Stomach (tissue), 9 donors: ENCODE data around the gene EIF4EBP3. TPM values are rescaled to one million over a fixed set of nuclear protein-coding genes. Genes with fewer than 3 reads are reported as not detected.

Experiments
- DNase-seq, 2 donors: peaks; one replicate each; pipeline versions ENCODE4 v3.0.0 to v3.0.0-alpha.2; 2013 to 2019
- H3K27ac ChIP-seq, 5 donors: fragments of 200-600 bp in 4 of 5; sonication (generic) in 4 of 5; one replicate each; pipeline ENCODE4 v1.5.1; 2013 to 2019; ENCODE audit warnings: mild to moderate bottlenecking in 1 of 5, moderate library complexity in 1 of 5
- H3K27me3 ChIP-seq, 3 donors: fragments of 200-600 bp; sonication (generic); one replicate each; pipeline ENCODE4 v1.5.1; 2017 to 2019; ENCODE audit warnings: mixed run types in 1 of 3
- H3K36me3 ChIP-seq, 4 donors: fragments of 200-600 bp; sonication (generic); 1 replicate in 3 of 4; 2 replicates in 1 of 4; pipeline ENCODE4 v1.5.1; 2016 to 2019
- H3K4me1 ChIP-seq, 4 donors: fragments of 200-600 bp; sonication (generic); one replicate each; pipeline ENCODE4 v1.5.1; 2016 to 2019
- H3K4me3 ChIP-seq, 4 donors: fragments of 200-600 bp; sonication (generic) in 3 of 4; one replicate each; pipeline ENCODE4 v1.5.1; 2016 to 2019; ENCODE audit warnings: mild to moderate bottlenecking in 1 of 4
- H3K9me3 ChIP-seq, 4 donors: fragments of 200-600 bp; sonication (generic); one replicate each; pipeline ENCODE4 v1.5.1; 2016 to 2019
- EP300 ChIP-seq: sonication (generic); formaldehyde crosslinking; IDR thresholded peaks from one replicate; pipeline ENCODE4 v1.6.1; 2017; ENCODE audit warnings: antibody characterized with exemption
- POLR2A ChIP-seq, 4 donors: fragments of 450-650 bp; IDR thresholded peaks; one replicate each; pipeline ENCODE4 v1.6.1; 2016; ENCODE audit warnings: antibody characterized with exemption in 4 of 4, control low read depth in 2 of 4, mild to moderate bottlenecking in 1 of 4, moderate library complexity in 1 of 4
- POLR2AphosphoS5 ChIP-seq, 3 donors: sonication (generic); formaldehyde crosslinking; IDR thresholded peaks; one replicate each; pipeline ENCODE4 v1.6.1; 2016; ENCODE audit warnings: antibody characterized with exemption in 3 of 3
- WGBS, 5 donors: extraction: QIAGEN DNeasy Blood & Tissue Kit in 3 of 5; methylation state at CpG; one replicate each; pipeline versions ENCODE4 v1.1.5 to v1.1.7; 2013 to 2018; 5-methylcytosine and 5-hydroxymethylcytosine counted together
- intact Hi-C: fragments of 100-400 bp; cut with DNase I; formaldehyde crosslinking; loops from one replicate; pipeline ENCODE4 v1.15.1; 2023; ENCODE audit warnings: low total_unique reads
- polyA plus RNA-seq, 3 donors: library from polyadenylated mRNA; stranded (reverse); fragments of 200-250 nt; gene quantifications; one replicate each; pipeline ENCODE4 v1.2.3, GENCODE V29; 2013
- total RNA-seq, 5 donors: library from RNA; depleted of rRNA; stranded (reverse); fragments of >200 nt; gene quantifications; one replicate each; pipeline versions ENCODE4 v1.1.0 to v1.2.3, GENCODE V29; 2014 to 2016
- TF ChIP-seq, protein P1 (sequence below), 7 experiments: fragments of 450-650 bp in 4 of 7; fragments of 200-600 bp in 3 of 7; sonication (generic) in 3 of 7; IDR thresholded peaks; one replicate each; pipeline ENCODE4 v1.5.1; 2016 to 2019; ENCODE audit warnings: antibody characterized with exemption in 7 of 7, control low read depth in 2 of 7, mild to moderate bottlenecking in 1 of 7
- donor health status: healthy with polysubstance abuse.
- donor health status: Bipolar disorder and iron deficiency.
- donor health status: healthy.

The EIF4EBP3 gene
- total and polyA plus RNA-seq, 8 donors = 2.7 to 90.9 (median 12.2) TPM

GRCh38 chr5:140551872-140552271 is 4.4 kb downstream of the EIF4EBP3 start:
- Histone ChIP-seq H3K4me1 (peaks cover 49 to 93% (median 76%) of the 10 kb centered on the region in 4 donors), H3K27me3 (no peaks in the 10 kb centered on the region), H3K4me3 (no peak overlapping the region), H3K27ac (peak overlapping the region in 4 of 5 donors; percentile 30 to 99 (median 97)), H3K9me3 (no peaks in the 10 kb centered on the region), H3K36me3 (peaks cover 26 to 36% (median 31%) of the 10 kb centered on the region in 4 donors)
- TF ChIP-seq POLR2A (IDR thresholded peaks at IDR 0.05) (no peak), POLR2AphosphoS5 (IDR thresholded peaks at IDR 0.05) (no peak), EP300 (no peak)
- TF ChIP-seq, protein P1, sequence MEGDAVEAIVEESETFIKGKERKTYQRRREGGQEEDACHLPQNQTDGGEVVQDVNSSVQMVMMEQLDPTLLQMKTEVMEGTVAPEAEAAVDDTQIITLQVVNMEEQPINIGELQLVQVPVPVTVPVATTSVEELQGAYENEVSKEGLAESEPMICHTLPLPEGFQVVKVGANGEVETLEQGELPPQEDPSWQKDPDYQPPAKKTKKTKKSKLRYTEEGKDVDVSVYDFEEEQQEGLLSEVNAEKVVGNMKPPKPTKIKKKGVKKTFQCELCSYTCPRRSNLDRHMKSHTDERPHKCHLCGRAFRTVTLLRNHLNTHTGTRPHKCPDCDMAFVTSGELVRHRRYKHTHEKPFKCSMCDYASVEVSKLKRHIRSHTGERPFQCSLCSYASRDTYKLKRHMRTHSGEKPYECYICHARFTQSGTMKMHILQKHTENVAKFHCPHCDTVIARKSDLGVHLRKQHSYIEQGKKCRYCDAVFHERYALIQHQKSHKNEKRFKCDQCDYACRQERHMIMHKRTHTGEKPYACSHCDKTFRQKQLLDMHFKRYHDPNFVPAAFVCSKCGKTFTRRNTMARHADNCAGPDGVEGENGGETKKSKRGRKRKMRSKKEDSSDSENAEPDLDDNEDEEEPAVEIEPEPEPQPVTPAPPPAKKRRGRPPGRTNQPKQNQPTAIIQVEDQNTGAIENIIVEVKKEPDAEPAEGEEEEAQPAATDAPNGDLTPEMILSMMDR (IDR thresholded peaks at IDR 0.05) = no peak
- intact Hi-C loops = no loop called here
- no peak for DNase-seq
- 81 to 89% (median 83%) methylated on average over 4 of the region's 4 CpGs for WGBS, 5 donors

DNA sequence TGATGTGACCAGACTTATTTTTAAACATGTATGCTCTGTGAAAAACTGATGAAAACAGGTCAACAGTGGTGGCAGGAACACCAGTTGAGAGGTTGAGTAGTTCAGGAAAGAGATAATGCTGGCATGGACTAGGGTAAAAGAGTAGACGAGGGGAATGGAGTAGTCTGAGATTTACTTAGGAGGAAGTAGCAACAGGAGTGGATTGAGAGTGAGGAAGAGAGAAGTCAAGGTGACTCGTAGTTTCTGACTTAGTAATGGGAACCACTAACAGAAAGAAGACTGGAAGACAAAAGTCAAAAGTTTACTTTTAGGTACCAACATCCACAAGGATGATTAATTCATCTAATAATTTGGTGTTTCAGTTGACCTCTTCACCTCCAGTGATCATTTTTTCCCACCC is 6.2 kb downstream of the EIF4EBP3 start:
- TF ChIP-seq POLR2A (IDR thresholded peaks at IDR 0.05) (no peak), POLR2AphosphoS5 (IDR thresholded peaks at IDR 0.05) (no peak), EP300 (no peak)
- TF ChIP-seq, protein P1 (IDR thresholded peaks at IDR 0.05) = no peak
- intact Hi-C loops = no loop called here
- Histone ChIP-seq H3K27me3 (no peaks in the 10 kb centered on the region), H3K36me3 (peaks cover 26 to 41% (median 31%) of the 10 kb centered on the region in 4 donors), H3K4me1 (peaks cover 37 to 87% (median 69%) of the 10 kb centered on the region in 4 donors), H3K9me3 (no peaks in the 10 kb centered on the region), H3K4me3 (no peak overlapping the region), H3K27ac (peak overlapping the region in 4 of 5 donors; percentile 9 to 98 (median 95))
- DNase-seq = no peak
- 55 to 84% (median 60%) methylated on average over 2 of the region's 2 CpGs for WGBS, 5 donors

DNA sequence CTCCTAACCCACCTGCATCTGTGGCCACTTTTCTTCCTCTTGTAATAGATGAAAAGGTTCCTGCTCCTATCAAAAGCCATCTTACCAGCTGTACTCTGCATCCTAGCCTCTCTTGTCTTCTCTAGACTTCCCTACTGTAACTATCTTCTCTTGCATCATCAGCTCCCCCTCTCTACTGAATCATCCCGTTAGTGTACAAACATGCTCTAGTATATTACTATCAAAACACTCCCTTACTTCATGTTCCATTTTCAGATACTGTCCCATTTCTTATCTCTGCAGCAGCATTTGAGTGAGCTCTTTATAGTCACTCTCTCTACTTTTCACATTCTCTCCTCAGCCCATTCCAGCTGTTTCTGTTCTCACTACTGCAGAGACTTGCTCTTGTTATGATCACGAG is 7.0 kb downstream of the EIF4EBP3 start:
- TF ChIP-seq POLR2AphosphoS5 (IDR thresholded peaks at IDR 0.05) (no peak), EP300 (no peak), POLR2A (IDR thresholded peaks at IDR 0.05) (no peak)
- TF ChIP-seq, protein P1 (IDR thresholded peaks at IDR 0.05) = no peak
- intact Hi-C loops = no loop called here
- H3K36me3 ChIP-seq = peaks cover 26 to 43% (median 33%) of the 10 kb centered on the region in 4 donors
- H3K4me3 ChIP-seq = no peak overlapping the region
- no peak for DNase-seq
- 42 to 57% (median 47%) methylated on average over 2 of the region's 2 CpGs for WGBS, 5 donors
- no peaks in the 10 kb centered on the region for H3K9me3 ChIP-seq
- H3K27ac ChIP-seq = peak overlapping the region in 3 of 5 donors; percentile 94 to 98 (median 96)
- H3K4me1 ChIP-seq = peaks cover 29 to 79% (median 61%) of the 10 kb centered on the region in 4 donors
- no peaks in the 10 kb centered on the region for H3K27me3 ChIP-seq

DNA sequence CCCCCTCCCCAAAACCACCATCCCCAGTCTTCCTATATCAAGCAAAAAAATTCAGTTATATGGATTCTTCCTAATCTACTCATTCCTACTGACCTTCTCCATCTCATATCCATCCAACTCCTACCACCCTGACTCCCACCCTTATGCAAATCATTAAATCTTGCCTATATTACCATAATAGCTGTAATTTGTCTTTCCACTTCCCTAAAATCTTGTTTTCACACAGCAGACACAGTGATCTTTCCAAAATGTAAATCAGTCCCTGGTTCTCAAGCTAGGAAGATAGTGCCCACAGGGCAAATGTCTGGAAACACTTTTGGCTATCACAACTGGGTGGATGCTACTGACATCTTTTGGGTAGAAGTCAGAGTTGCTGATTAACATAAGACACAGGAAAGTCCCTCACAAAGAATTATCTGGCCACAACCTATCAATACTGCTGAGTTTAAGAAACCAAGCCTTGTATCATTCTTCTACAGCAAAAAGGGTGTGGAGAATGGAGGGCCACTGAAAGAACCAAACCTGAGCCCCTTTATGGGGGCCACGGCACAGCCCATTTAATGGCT is 8.4 kb downstream of the EIF4EBP3 start:
- TF ChIP-seq POLR2AphosphoS5 (IDR thresholded peaks at IDR 0.05) (no peak), EP300 (no peak), POLR2A (IDR thresholded peaks at IDR 0.05) (no peak)
- TF ChIP-seq, protein P1 (IDR thresholded peaks at IDR 0.05) = no peak
- Histone ChIP-seq H3K4me3 (peak overlapping the region; percentile 64 to 82 (median 74)), H3K27ac (peak overlapping the region in 4 of 5 donors; percentile 92 to 98 (median 94)), H3K27me3 (no peaks in the 10 kb centered on the region), H3K36me3 (peaks cover 17 to 43% (median 32%) of the 10 kb centered on the region in 4 donors), H3K4me1 (peaks cover 17 to 66% (median 48%) of the 10 kb centered on the region in 4 donors), H3K9me3 (no peaks in the 10 kb centered on the region)
- no peak for DNase-seq
- intact Hi-C loops = no loop called here
- 52 to 82% (median 64%) methylated on average over 1 of the region's 1 CpG for WGBS, 5 donors
